B cell (primary cell): ENCODE data around the gene MARCKS. TPM values are rescaled to one million over a fixed set of nuclear protein-coding genes. Genes with fewer than 3 reads are reported as not detected.

Experiments used
- ATAC-seq: fragments of 200-7000 bp; cut with Tn5 transposase; one replicate; pipeline ENCODE4 v1.10.0; 2021; ENCODE audit warnings: low read depth, mild to moderate bottlenecking, moderate number of reproducible peaks, moderate library complexity
- CTCF ChIA-PET: fragments of 350-600 bp; sonication (Branson Sonifier 250); formaldehyde crosslinking; loops from one replicate; lab custom pipeline; 2021; ENCODE audit warnings: antibody characterized with exemption, inconsistent platforms; lab: Charles Lee
- POLR2A ChIA-PET: fragments of 350-600 bp; sonication (Branson Sonifier 250); formaldehyde crosslinking; loops from one replicate; lab custom pipeline; 2021; ENCODE audit warnings: antibody characterized with exemption; lab: Charles Lee
- DNase-seq: peaks from one replicate; pipeline ENCODE4 v3.0.0; 2013
- H2AFZ ChIP-seq: 2 replicates; pipeline ENCODE4 v1.6.1; 2012; ENCODE audit warnings: mild to moderate bottlenecking, low read depth, low read length; ENCODE audit not compliant: insufficient read depth, poor library complexity, severe bottlenecking
- H3K27ac ChIP-seq, 2 donors: 1 replicate in 1 of 2; 2 replicates in 1 of 2; pipeline ENCODE4 v1.5.1; 2012 to 2013; ENCODE audit warnings: low read length in 2 of 2, mild to moderate bottlenecking in 2 of 2, moderate library complexity in 1 of 2
- H3K27me3 ChIP-seq, 4 experiments: fragments of 200-600 bp in 1 of 4; sonication (generic) in 1 of 4; replicated peaks in 1 of 4; 1 replicate in 2 of 4; 2 replicates in 2 of 4; pipeline versions ENCODE4 v1.6.1 to v1.7.0; 2013 to 2016; ENCODE audit warnings: low read length in 3 of 4, mild to moderate bottlenecking in 2 of 4, mixed read lengths in 1 of 4, moderate library complexity in 1 of 4; ENCODE audit not compliant: insufficient read depth in 4 of 4, control insufficient read depth in 3 of 4; ENCODE audit errors: control extremely low read depth in 1 of 4
- H3K36me3 ChIP-seq, 2 experiments: replicated peaks in 1 of 2; 1 replicate in 1 of 2; 2 replicates in 1 of 2; pipeline versions ENCODE4 v1.6.1 to v1.7.1; 2013; ENCODE audit warnings: low read length in 1 of 2; ENCODE audit not compliant: insufficient read depth in 2 of 2, control insufficient read depth in 1 of 2; ENCODE audit errors: control extremely low read depth in 1 of 2, extremely low read depth in 1 of 2
- H3K4me1 ChIP-seq, 2 donors: fragments of 200-600 bp in 1 of 2; sonication (generic) in 1 of 2; 1 replicate in 1 of 2; 2 replicates in 1 of 2; pipeline versions ENCODE4 v1.5.1 to v1.6.1; 2013 to 2017; ENCODE audit warnings: low read length in 2 of 2; ENCODE audit not compliant: control insufficient read depth in 2 of 2, insufficient read depth in 2 of 2
- H3K4me2 ChIP-seq: replicated peaks from 2 replicates; pipeline ENCODE3; 2012; ENCODE audit warnings: mild to moderate bottlenecking, low read depth, low read length; ENCODE audit not compliant: poor library complexity, severe bottlenecking
- H3K4me3 ChIP-seq, 5 experiments: fragments of 200-600 bp in 1 of 5; sonication (generic) in 1 of 5; 1 replicate in 3 of 5; 2 replicates in 2 of 5; pipeline versions ENCODE4 v1.5.1 to v1.7.0; 2011 to 2016; ENCODE audit warnings: low read length in 4 of 5, mild to moderate bottlenecking in 4 of 5, low read depth in 2 of 5, control low read depth in 1 of 5, moderate library complexity in 1 of 5; ENCODE audit not compliant: insufficient read depth in 1 of 5; ENCODE audit errors: control extremely low read depth in 1 of 5, extremely low read depth in 1 of 5
- H3K79me2 ChIP-seq: fragments of 200-600 bp; sonication (generic); one replicate; pipeline ENCODE4 v1.6.0; 2016; ENCODE audit warnings: low read length; ENCODE audit not compliant: control insufficient read depth, insufficient read depth
- H3K9ac ChIP-seq: fragments of 200-600 bp; sonication (generic); 2 replicates; pipeline ENCODE4 v1.6.1; 2017; ENCODE audit warnings: mild to moderate bottlenecking, low read length, moderate library complexity
- H3K9me3 ChIP-seq, 3 donors: one replicate each; pipeline versions ENCODE4 v1.6.1 to v1.7.1; 2013; ENCODE audit warnings: low read length in 2 of 3; ENCODE audit not compliant: control insufficient read depth in 2 of 3, insufficient read depth in 1 of 3; ENCODE audit errors: control extremely low read depth in 1 of 3
- H4K20me1 ChIP-seq: 2 replicates; pipeline ENCODE4 v1.6.0; 2012; ENCODE audit warnings: mild to moderate bottlenecking, low read length; ENCODE audit not compliant: insufficient read depth, control insufficient read depth, poor library complexity, severe bottlenecking
- H3K27ac Mint-ChIP-seq: one replicate; pipeline ENCODE4 v1.8.0; 2021; ENCODE audit warnings: mixed read lengths
- H3K27me3 Mint-ChIP-seq: one replicate; pipeline ENCODE4 v1.8.0; 2021; ENCODE audit warnings: mixed read lengths
- H3K4me1 Mint-ChIP-seq: one replicate; pipeline ENCODE4 v1.8.0; 2021; ENCODE audit warnings: mixed read lengths
- H3K4me3 Mint-ChIP-seq: one replicate; pipeline ENCODE4 v1.8.0; 2021; ENCODE audit warnings: mixed read lengths
- H3K9me3 Mint-ChIP-seq: one replicate; pipeline ENCODE4 v1.8.0; 2022; ENCODE audit warnings: mixed read lengths; ENCODE audit not compliant: insufficient read depth
- EZH2 ChIP-seq: IDR thresholded peaks from 2 replicates; pipeline ENCODE4 v1.6.1; 2012; ENCODE audit warnings: borderline replicate concordance, low read depth, mild to moderate bottlenecking, moderate library complexity, low read length; ENCODE audit not compliant: insufficient read depth, poor library complexity, severe bottlenecking
- WGBS: methylation state at CpG from one replicate; pipeline ENCODE4 v1.1.5; 2013; ENCODE audit warnings: missing lambda C conversion rate; ENCODE audit not compliant: insufficient coverage; 5-methylcytosine and 5-hydroxymethylcytosine counted together
- intact Hi-C: fragments of 100-400 bp; cut with micrococcal nuclease; formaldehyde crosslinking; loops from one replicate; pipeline ENCODE4 v1.10.0; 2022
- polyA plus RNA-seq: library from polyadenylated mRNA; depleted of rRNA; stranded (reverse); fragments of >200 nt; gene quantifications from 2 replicates; pipeline ENCODE4 v1.2.3, GENCODE V29; 2012
- total RNA-seq, 2 donors: library from RNA; stranded (reverse); fragments of 120-200 nt in 1 of 2; gene quantifications; 1 replicate in 1 of 2; 2 replicates in 1 of 2; pipeline versions ENCODE4 v1.2.3 to v1.2.4, GENCODE V29; 2013 to 2022
- TF ChIP-seq, protein P1 (sequence below): fragments of 200-600 bp; IDR thresholded peaks from one replicate; pipeline ENCODE4 v1.8.0; 2022; ENCODE audit warnings: antibody characterized with exemption, mild to moderate bottlenecking

Gene MARCKS
- total and polyA plus RNA-seq, 2 donors (not counting 1 experiment from before 2014, with no cell fraction given): 15.4 to 58.6 TPM

DNA sequence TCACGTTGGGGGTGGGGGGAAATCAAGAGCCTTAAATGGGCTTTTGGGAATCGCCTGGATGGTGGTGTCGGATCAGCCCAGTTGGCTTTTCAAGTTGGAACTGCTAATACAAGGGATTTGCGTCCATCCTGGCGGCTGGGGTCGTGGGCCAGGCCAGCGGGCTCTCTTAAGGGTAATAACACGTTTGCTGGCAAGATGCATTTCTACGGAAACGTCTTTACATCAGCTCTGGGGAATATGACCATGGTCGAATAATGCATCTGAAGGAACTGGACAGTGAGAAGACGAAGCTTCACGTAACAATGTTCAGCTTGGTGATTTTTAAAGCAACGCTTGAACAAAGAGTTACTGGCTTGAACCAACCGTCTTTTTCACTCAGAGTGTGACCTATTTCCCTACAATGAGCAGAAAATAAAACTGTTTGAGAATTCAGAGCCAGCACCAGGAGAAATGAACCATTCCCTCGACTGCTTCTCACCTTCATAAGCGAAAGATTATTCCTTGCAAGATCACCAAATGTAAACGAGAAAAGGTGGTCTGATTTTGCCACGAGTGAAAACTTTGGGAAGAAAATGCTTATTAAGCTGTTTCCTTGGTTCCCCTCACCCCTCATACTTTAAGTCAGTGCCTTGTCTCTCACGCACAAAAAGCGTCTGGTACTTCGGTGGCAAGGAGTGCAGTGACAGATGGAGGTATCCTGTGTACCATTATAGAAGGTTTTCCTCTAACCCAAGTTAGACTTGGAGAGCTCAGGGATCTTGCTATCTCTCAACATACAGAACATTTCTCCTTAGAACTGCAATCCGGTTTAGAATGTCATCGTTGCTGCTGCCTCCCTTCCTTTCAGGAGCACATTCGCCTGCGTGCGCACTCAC, 1.4 kb upstream of the MARCKS start:
- peak overlapping the region; percentile 99 for H3K9ac ChIP-seq
- peaks cover 6% of the 10 kb centered on the region for H4K20me1 ChIP-seq
- H3K9me3 Mint-ChIP-seq: no peaks in the 10 kb centered on the region
- H3K79me2 ChIP-seq: peaks cover 16% of the 10 kb centered on the region
- ChIA-PET POLR2A (interaction anchor here (0.6 to 2.2 kb wide), 6 partner anchors 47 to 288 kb away, joined by 3 to 8 read pairs (median 6); no protein-coding TSS in a partner anchor), CTCF (interaction anchor here (0.6 to 2.3 kb wide), 14 partner anchors 15 to 1010 kb away, joined by 3 to 29 read pairs (median 3); no protein-coding TSS in a partner anchor)
- peak overlapping the region; percentile 69 for H2AFZ ChIP-seq
- no peak for TF ChIP-seq EZH2
- TF ChIP-seq, protein P1, sequence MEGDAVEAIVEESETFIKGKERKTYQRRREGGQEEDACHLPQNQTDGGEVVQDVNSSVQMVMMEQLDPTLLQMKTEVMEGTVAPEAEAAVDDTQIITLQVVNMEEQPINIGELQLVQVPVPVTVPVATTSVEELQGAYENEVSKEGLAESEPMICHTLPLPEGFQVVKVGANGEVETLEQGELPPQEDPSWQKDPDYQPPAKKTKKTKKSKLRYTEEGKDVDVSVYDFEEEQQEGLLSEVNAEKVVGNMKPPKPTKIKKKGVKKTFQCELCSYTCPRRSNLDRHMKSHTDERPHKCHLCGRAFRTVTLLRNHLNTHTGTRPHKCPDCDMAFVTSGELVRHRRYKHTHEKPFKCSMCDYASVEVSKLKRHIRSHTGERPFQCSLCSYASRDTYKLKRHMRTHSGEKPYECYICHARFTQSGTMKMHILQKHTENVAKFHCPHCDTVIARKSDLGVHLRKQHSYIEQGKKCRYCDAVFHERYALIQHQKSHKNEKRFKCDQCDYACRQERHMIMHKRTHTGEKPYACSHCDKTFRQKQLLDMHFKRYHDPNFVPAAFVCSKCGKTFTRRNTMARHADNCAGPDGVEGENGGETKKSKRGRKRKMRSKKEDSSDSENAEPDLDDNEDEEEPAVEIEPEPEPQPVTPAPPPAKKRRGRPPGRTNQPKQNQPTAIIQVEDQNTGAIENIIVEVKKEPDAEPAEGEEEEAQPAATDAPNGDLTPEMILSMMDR: no peak
- H3K4me1 ChIP-seq: peaks cover 18 to 40% of the 10 kb centered on the region in 2 donors
- intact Hi-C loops: loop anchor here (5.0 kb wide), 2 partner anchors 98 to 1548 kb away; no protein-coding TSS in a partner anchor
- DNase-seq (peak; percentile 65), ATAC-seq (no peak)
- no peaks in the 10 kb centered on the region for H3K27me3 ChIP-seq
- peaks cover 0 to 3% of the 10 kb centered on the region in 2 experiments for H3K36me3 ChIP-seq
- peak overlapping the region; percentile 79 for H3K4me2 ChIP-seq
- no peak overlapping the region for H3K4me3 Mint-ChIP-seq
- no peak overlapping the region for H3K27ac Mint-ChIP-seq
- WGBS: 1% methylated on average over 19 of the region's 27 CpGs
- H3K27me3 Mint-ChIP-seq: no peaks in the 10 kb centered on the region
- H3K4me3 ChIP-seq: peak overlapping the region; percentile 83 to 100 (median 99)
- peaks cover 0 to 3% (median 0%) of the 10 kb centered on the region in 3 donors for H3K9me3 ChIP-seq
- H3K27ac ChIP-seq: peak overlapping the region; percentile 96 to 97
- peaks cover 12% of the 10 kb centered on the region for H3K4me1 Mint-ChIP-seq

DNA sequence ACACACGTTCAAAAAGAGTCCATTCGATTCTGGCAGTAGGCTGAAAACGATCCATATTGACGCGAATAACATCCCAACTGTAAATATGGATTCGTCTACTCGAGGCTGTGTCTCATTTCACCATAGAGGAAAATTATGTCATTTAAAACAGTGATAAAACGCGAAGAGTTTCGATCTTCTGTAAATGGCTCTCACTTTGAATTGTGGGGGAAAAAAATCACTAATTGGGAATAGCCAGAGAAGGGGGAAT, 845 bp upstream of the MARCKS start:
- H3K27ac Mint-ChIP-seq: no peak overlapping the region
- Histone ChIP-seq H2AFZ (peak overlapping the region; percentile 69), H3K4me2 (peak overlapping the region; percentile 79), H4K20me1 (peaks cover 6% of the 10 kb centered on the region), H3K36me3 (peaks cover 0 to 8% of the 10 kb centered on the region in 2 experiments), H3K9ac (peak overlapping the region; percentile 99), H3K27ac (peak overlapping the region; percentile 96 to 97), H3K4me3 (peak overlapping the region; percentile 83 to 100 (median 99)), H3K79me2 (peaks cover 21% of the 10 kb centered on the region), H3K27me3 (no peaks in the 10 kb centered on the region), H3K4me1 (peaks cover 18 to 40% of the 10 kb centered on the region in 2 donors), H3K9me3 (peaks cover 0 to 3% (median 0%) of the 10 kb centered on the region in 3 donors)
- ChIA-PET POLR2A (interaction anchor here (2.2 kb wide), 1 partner anchor 51 kb away, joined by 8 read pairs; no protein-coding TSS in a partner anchor), CTCF (interaction anchor here (1.1 to 2.3 kb wide), 5 partner anchors 46 to 549 kb away, joined by 3 to 29 read pairs (median 6); no protein-coding TSS in a partner anchor)
- H3K4me1 Mint-ChIP-seq: peaks cover 13% of the 10 kb centered on the region
- H3K27me3 Mint-ChIP-seq: no peaks in the 10 kb centered on the region
- TF ChIP-seq, protein P1: no peak
- no peak for TF ChIP-seq EZH2
- DNase-seq (no peak), ATAC-seq (no peak)
- no peaks in the 10 kb centered on the region for H3K9me3 Mint-ChIP-seq
- H3K4me3 Mint-ChIP-seq: no peak overlapping the region
- no CpG with 5 or more reads among the region's 10 CpGs for WGBS
- intact Hi-C loops: loop anchor here (5.0 kb wide), 2 partner anchors 99 to 1549 kb away; no protein-coding TSS in a partner anchor
